Esophagus mucosa (tissue), 1 donor: ENCODE measurements around the gene VSIR. TPM values are rescaled to one million over a fixed set of nuclear protein-coding genes. Genes with fewer than 3 reads are reported as not detected.

ENCODE experiments used
- ATAC-seq: fragments of 200-7000 bp; cut with Tn5 transposase; one replicate; pipeline ENCODE4 v1.9.1; 2020
- total RNA-seq: library from RNA; stranded (reverse); gene quantifications from one replicate; pipeline ENCODE4 v1.2.4, GENCODE V29; 2023
- donor health status: DM: yes; HTN: yes; CAD: no.

Gene VSIR
- total RNA-seq, 1 donor from 2014 or later: 45.8 TPM

- no peak for ATAC-seq
These were observed 62.2 kb downstream of the VSIR start for GRCh38 chr10:71711052-71711623.

- no peak for ATAC-seq
These were observed 62.8 kb downstream of the VSIR start for GRCh38 chr10:71710519-71710918.

- no peak for ATAC-seq
These were observed 64.1 kb downstream of the VSIR start for GRCh38 chr10:71708897-71709882.

GRCh38 chr10:71708301-71708703 lies 65.0 kb downstream of the VSIR start:
- peak; percentile 30 for ATAC-seq

GRCh38 chr10:71707240-71707789 lies 66.0 kb downstream of the VSIR start:
- ATAC-seq: no peak

GRCh38 chr10:71706216-71707121 lies 66.9 kb downstream of the VSIR start:
- no peak for ATAC-seq

- no peak for ATAC-seq
These were observed 67.7 kb downstream of the VSIR start for GRCh38 chr10:71705582-71705981.

GRCh38 chr10:71704816-71705215 lies 68.5 kb downstream of the VSIR start:
- ATAC-seq: no peak

GRCh38 chr10:71703577-71703976 lies 69.7 kb downstream of the VSIR start:
- no peak for ATAC-seq

- ATAC-seq: no peak
These were observed 71.7 kb downstream of the VSIR start for GRCh38 chr10:71701496-71702132.

GRCh38 chr10:71700731-71701368 lies 72.5 kb downstream of the VSIR start:
- no peak for ATAC-seq

- ATAC-seq: no peak
These were observed 74.6 kb downstream of the VSIR start for GRCh38 chr10:71698737-71699136.

- ATAC-seq: no peak
These were observed 75.2 kb downstream of the VSIR start for GRCh38 chr10:71697938-71698709.

Other genes starting within 250 kb of the VSIR start
- gene C10orf105, start 53.7 kb downstream of the VSIR start, total RNA-seq: not detected
- gene PSAP, start 77.7 kb upstream of the VSIR start, total RNA-seq: 376 TPM
- gene CHST3, start 190.9 kb upstream of the VSIR start, total RNA-seq: 9.0 TPM